Medulla oblongata (tissue), 1 donor: Measurements from ENCODE around the gene LGALS1.

Experiments used
- DNase-seq: peaks from one replicate; pipeline ENCODE4 v3.0.0-alpha.2; 2015; ENCODE audit errors: extremely low spot score

Gene LGALS1

DNA sequence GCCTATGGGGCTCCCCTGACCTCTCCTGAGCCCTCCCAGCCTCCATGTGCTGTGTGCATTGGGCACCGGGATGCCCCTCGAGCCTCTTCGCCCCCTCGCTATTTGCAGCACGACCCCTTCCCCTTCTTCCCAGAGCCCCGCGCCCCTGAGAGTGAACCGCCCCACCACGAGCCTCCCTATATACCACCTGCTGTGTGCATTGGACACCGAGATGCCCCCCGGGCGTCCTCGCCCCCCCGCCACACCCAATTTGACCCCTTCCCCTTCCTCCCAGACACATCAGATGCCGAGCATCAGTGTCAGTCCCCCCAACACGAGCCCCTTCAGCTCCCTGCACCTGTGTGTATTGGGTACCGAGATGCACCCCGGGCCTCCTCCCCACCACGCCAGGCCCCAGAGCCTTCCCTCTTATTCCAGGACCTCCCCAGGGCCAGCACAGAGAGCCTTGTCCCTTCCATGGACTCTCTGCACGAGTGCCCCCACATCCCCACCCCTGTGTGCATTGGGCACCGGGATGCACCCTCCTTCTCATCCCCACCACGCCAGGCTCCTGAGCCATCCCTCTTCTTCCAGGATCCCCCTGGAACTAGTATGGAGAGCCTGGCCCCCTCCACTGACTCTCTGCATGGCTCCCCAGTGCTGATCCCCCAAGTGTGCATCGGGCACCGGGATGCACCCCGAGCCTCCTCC is 50.3 kb downstream of the LGALS1 start:
- no peak for DNase-seq

DNA sequence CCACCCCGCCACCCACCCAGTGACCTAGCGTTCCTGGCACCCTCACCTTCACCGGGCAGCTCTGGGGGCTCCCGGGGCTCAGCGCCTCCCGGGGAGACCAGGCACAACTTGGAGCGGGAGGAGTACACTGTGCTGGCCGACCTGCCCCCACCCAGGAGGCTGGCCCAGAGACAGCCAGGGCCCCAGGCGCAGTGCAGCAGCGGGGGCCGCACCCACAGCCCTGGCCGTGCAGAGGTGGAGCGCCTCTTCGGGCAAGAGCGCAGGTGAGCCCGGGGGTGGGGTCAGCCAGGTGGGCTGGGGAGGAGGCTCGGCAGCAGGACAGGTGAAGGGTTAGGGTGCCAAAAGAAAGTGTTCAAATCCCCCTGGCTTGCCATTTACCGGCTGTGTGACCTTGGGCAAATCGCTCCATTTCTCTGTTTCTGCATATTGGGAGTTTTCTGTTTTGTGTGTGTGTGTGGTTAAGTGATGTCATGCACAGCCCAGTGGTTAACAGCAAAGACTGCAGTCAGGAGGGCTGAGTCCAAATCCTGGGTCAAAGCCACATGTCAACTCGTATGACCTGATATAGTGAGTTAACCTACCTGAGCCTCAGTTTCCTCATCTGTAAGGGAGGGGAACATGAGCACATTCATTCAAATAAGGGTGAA is 50.9 kb downstream of the LGALS1 start:
- DNase-seq: no peak

DNA sequence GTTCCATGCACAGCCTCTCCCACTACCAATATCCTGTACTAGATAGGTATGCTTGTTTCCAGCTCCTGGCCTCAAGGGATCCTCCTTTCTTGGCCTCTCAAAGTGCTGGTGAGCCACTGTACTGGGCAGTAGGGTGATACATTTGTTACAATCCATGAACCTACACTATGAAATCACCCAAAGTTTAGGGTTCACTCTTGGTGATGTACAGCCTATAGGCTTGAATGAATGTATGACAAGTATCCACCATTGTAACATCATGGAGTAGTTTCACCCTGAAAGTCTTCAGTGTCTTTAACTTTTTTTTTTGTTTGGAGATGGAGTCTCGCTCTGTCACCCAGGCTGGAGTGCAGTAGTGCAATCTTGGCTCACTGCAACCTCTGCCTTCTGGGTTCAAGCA is 53.2 kb downstream of the LGALS1 start:
- DNase-seq: no peak
